ENCODE data around the gene GFER. TPM values are rescaled to one million over a fixed set of nuclear protein-coding genes. Genes with fewer than 3 reads are reported as not detected.
A peak's percentile ranks its signal among the peaks of the same experiment; 100 is the strongest.

Gene GFER
- total and polyA plus RNA-seq, 10 of the 15 experiments (the other 5 are each of a cell fraction or from before 2014, with no cell fraction given), result 2.4 to 57.7 (median 31.3) TPM

- TF ChIP-seq MTA2 (IDR thresholded peaks at IDR 0.05; ENCODE audit: low read depth), result no peak
- no peak for TF ChIP-seq ATF7 (IDR thresholded peaks at IDR 0.05; ENCODE audit: low read depth)
- TF ChIP-seq, protein P1, sequence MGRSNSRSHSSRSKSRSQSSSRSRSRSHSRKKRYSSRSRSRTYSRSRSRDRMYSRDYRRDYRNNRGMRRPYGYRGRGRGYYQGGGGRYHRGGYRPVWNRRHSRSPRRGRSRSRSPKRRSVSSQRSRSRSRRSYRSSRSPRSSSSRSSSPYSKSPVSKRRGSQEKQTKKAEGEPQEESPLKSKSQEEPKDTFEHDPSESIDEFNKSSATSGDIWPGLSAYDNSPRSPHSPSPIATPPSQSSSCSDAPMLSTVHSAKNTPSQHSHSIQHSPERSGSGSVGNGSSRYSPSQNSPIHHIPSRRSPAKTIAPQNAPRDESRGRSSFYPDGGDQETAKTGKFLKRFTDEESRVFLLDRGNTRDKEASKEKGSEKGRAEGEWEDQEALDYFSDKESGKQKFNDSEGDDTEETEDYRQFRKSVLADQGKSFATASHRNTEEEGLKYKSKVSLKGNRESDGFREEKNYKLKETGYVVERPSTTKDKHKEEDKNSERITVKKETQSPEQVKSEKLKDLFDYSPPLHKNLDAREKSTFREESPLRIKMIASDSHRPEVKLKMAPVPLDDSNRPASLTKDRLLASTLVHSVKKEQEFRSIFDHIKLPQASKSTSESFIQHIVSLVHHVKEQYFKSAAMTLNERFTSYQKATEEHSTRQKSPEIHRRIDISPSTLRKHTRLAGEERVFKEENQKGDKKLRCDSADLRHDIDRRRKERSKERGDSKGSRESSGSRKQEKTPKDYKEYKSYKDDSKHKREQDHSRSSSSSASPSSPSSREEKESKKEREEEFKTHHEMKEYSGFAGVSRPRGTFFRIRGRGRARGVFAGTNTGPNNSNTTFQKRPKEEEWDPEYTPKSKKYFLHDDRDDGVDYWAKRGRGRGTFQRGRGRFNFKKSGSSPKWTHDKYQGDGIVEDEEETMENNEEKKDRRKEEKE (IDR thresholded peaks at IDR 0.05), result no peak
- no peak for TF ChIP-seq SRF (IDR thresholded peaks at IDR 0.05; ENCODE audit: low read depth in 2 of 2, low read length in 2 of 2)
- TF ChIP-seq ZNF274 (IDR thresholded peaks at IDR 0.05; ENCODE audit: insufficient read depth, insufficient read length), result no peak
- TF ChIP-seq RAD51 (IDR thresholded peaks at IDR 0.05), result no peak
- no peak for TF ChIP-seq RUNX3 (IDR thresholded peaks at IDR 0.05; ENCODE audit: low read length)
- TF ChIP-seq, protein P2, sequence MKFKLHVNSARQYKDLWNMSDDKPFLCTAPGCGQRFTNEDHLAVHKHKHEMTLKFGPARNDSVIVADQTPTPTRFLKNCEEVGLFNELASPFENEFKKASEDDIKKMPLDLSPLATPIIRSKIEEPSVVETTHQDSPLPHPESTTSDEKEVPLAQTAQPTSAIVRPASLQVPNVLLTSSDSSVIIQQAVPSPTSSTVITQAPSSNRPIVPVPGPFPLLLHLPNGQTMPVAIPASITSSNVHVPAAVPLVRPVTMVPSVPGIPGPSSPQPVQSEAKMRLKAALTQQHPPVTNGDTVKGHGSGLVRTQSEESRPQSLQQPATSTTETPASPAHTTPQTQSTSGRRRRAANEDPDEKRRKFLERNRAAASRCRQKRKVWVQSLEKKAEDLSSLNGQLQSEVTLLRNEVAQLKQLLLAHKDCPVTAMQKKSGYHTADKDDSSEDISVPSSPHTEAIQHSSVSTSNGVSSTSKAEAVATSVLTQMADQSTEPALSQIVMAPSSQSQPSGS (IDR thresholded peaks at IDR 0.05; ENCODE audit: low read length), result no peak
- Histone ChIP-seq H3K4me1 (ENCODE audit: control insufficient read depth, insufficient read depth, low read length) (peaks cover 16% of the 10 kb centered on the region), H3K9ac (ENCODE audit: control insufficient read depth, insufficient read depth, low read length) (peak within 1 kb of the TSS; percentile 97), H3K4me2 (ENCODE audit: control insufficient read depth, insufficient read depth) (peak within 1 kb of the TSS; percentile 97), H3K79me2 (ENCODE audit: control insufficient read depth, insufficient read depth, low read length) (peaks cover 53% of the 10 kb centered on the region), H3K9me3 (replicated peaks; ENCODE audit: control insufficient read depth, insufficient read depth, low read length) (no peaks in the 10 kb centered on the region), H4K20me1 (ENCODE audit: control insufficient read depth, insufficient read depth) (peaks cover 3% of the 10 kb centered on the region; the same call in 1 of the 2 replicates), H3K4me3 (peak within 1 kb of the TSS; percentile 83), H3K27ac (ENCODE audit: control insufficient read depth, insufficient read depth) (peak within 1 kb of the TSS; percentile 88), H2AFZ (ENCODE audit: control insufficient read depth, low read depth, low read length) (no peak within 1 kb of the TSS), H3K27me3 (replicated peaks in 1 of 2; ENCODE audit: control insufficient read depth in 2 of 2, insufficient read depth in 2 of 2, low read length in 1 of 2) (no peaks in the 10 kb centered on the region), H3K36me3 (ENCODE audit: control insufficient read depth in 2 of 2, insufficient read depth in 2 of 2, low read length in 1 of 2) (peaks cover 11 to 13% of the 10 kb centered on the region in 2 experiments; a peak in 3 of 4 replicates)
- intact Hi-C loops (cut with micrococcal nuclease; ENCODE audit: unreplicated experiment), result no loop called here
- SMC1A ChIA-PET (ENCODE audit: uncharacterized antibody, unreplicated experiment), result no interaction called here
- FAIRE-seq (no peak), ATAC-seq (no peak), DNase-seq (ENCODE audit: low read depth, low spot score) (no peak)
- POLR2A ChIA-PET, result interaction anchor here (0.5 to 3.3 kb wide), 6 partner anchors 8 to 175 kb away, joined by 3 to 25 read pairs (median 4); partner anchors contain the start of gene NOXO1
- WGBS (ENCODE audit: insufficient coverage, insufficient replicate concordance, low lambda C conversion rate, missing lambda C conversion rate), result 99% methylated on average over 6 of the region's 6 CpGs
- RAD21 ChIA-PET (ENCODE audit: unreplicated experiment), result interaction anchor here (0.5 kb wide), 1 partner anchor 18 kb away, joined by 3 read pairs; no protein-coding TSS in a partner anchor
- CTCF ChIA-PET, result interaction anchor here (1.3 to 1.4 kb wide), 3 partner anchors 15 to 34 kb away, joined by 4 to 5 read pairs (median 4); partner anchors contain the start of gene NOXO1
- BruUV-seq (replicated peaks), result no TSS peak
- in situ Hi-C loops (cut with MboI), result no loop called here
These were observed 17.5 kb upstream of the GFER start, which contains the start of gene RNF151 for GRCh38 chr16:1966460-1966859. Gene RNF151, plus strand, starts transcription at chr16:1966856. Its CDS starts 26 bp downstream, at chr16:1966882.
